Non-pigmented ciliary epithelial cell (primary cell): ENCODE data around the gene SKAP1.

Source experiments
- DNase-seq: peaks from one replicate; pipeline ENCODE4 v3.0.0-alpha.2; 2010; ENCODE audit warnings: low read depth

SKAP1 gene

GRCh38 chr17:48241770-48242497 is 188.1 kb downstream of the SKAP1 start:
- DNase-seq: no peak

GRCh38 chr17:48241131-48241591 is 188.9 kb downstream of the SKAP1 start:
- DNase-seq: peak; percentile 78

- no peak for DNase-seq
These were observed 189.4 kb downstream of the SKAP1 start for GRCh38 chr17:48240562-48241130.

GRCh38 chr17:48240122-48240521 is 189.9 kb downstream of the SKAP1 start:
- DNase-seq: no peak

GRCh38 chr17:48239603-48239995 is 190.4 kb downstream of the SKAP1 start:
- no peak for DNase-seq

- DNase-seq: no peak
These were observed 190.9 kb downstream of the SKAP1 start for GRCh38 chr17:48238933-48239602.

GRCh38 chr17:48237456-48237855 is 192.6 kb downstream of the SKAP1 start:
- no peak for DNase-seq

- DNase-seq: no peak
These were observed 193.3 kb downstream of the SKAP1 start for GRCh38 chr17:48236681-48237134.

- DNase-seq: no peak
These were observed 195.1 kb downstream of the SKAP1 start for GRCh38 chr17:48234922-48235321.

- no peak for DNase-seq
These were observed 197.7 kb downstream of the SKAP1 start for GRCh38 chr17:48231995-48232959.

- no peak for DNase-seq
These were observed 200.1 kb downstream of the SKAP1 start for GRCh38 chr17:48229936-48230335.

- no peak for DNase-seq
These were observed 201.3 kb downstream of the SKAP1 start for GRCh38 chr17:48228720-48229119.

- DNase-seq: no peak
These were observed 204.1 kb downstream of the SKAP1 start for GRCh38 chr17:48225725-48226567.

- DNase-seq: no peak
These were observed 206.1 kb downstream of the SKAP1 start for GRCh38 chr17:48223945-48224344.

- no peak for DNase-seq
These were observed 210.4 kb downstream of the SKAP1 start for GRCh38 chr17:48219617-48220016.

GRCh38 chr17:48215583-48216139 is 214.4 kb downstream of the SKAP1 start:
- DNase-seq: peak; percentile 22

GRCh38 chr17:48213797-48214196 is 216.2 kb downstream of the SKAP1 start:
- no peak for DNase-seq

- DNase-seq: no peak
These were observed 218.2 kb downstream of the SKAP1 start for GRCh38 chr17:48211787-48212186.

GRCh38 chr17:48211011-48211410 is 219.0 kb downstream of the SKAP1 start:
- DNase-seq: no peak

GRCh38 chr17:48209973-48210372 is 220.0 kb downstream of the SKAP1 start:
- no peak for DNase-seq
